GM18870 (cell line): ENCODE results near the gene ARRDC5.
"Not testable (repeated sequence)": the region's sequence is repeated elsewhere in the genome, so short reads cannot be mapped to it uniquely, and the experiment has no call there.

Experiments used
- ATAC-seq: cut with Tn5 transposase; IDR thresholded peaks from one replicate; pipeline ENCODE4 v1.9.1; 2021; ENCODE audit warnings: moderate library complexity; ENCODE audit not compliant: unreplicated experiment

ARRDC5 gene

DNA sequence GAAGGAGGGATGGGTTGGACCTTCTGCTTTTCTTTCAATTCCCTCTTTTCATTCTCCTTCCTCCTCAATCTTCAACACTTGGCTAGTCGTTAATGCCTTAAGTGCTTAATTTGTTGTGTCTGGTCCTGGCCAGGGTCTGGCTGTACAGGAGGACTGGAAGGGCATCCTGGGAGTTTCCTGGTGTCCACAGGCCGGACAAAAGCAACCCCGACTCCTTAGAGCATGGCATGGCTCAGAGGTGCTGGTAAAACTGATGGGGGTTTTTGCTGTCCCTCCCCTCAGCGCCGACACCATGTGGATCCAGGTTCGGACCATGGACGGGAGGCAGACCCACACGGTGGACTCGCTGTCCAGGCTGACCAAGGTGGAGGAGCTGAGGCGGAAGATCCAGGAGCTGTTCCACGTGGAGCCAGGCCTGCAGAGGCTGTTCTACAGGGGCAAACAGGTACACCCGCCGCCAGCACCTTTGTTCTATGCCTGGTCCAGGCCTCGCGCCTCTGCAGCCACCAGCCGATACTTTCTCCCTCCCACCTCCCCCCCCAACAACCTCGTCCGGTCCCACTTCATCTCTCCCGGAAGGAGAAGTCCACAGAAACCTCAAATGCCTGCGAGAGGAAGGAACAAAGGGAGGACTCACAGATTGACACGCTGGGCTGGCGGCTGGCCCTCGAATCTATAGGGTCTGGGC is 8.0 kb upstream of the ARRDC5 start:
- no peak for ATAC-seq

DNA sequence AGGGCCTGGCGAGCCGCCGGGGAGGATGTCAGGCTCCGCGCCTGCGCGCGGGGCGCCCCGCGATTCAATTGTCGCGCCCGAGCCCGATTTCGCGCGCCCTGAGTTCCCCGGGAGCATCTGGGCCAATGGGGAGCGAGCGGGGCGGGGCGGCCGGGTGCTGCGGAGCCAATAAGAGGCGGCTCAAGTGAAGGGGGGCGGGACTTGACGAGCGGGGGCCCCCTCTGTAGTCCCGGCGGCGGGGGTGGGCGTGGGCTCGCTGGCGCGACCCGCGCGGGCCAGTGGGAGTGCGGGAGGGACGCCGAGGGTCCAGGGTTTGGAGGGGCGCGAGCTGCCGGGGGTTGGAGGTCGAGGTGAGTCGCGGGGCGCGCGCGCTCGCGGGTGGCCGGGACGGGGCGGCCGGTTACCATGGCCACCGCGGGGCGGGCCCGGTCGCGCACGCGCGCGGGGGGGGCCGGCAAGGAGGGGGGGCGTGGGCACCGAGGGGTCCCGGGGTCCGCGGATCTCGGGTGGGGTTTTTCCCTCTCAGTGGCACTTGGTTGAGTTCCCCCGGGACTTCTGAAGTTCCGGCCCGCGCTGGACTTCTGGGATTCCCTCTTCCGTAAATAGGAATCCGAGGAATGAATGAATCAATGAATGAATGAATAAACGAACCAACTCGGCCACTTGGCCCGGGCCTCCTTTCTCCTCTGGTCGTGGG is 7.3 kb upstream of the ARRDC5 start:
- ATAC-seq: no peak

DNA sequence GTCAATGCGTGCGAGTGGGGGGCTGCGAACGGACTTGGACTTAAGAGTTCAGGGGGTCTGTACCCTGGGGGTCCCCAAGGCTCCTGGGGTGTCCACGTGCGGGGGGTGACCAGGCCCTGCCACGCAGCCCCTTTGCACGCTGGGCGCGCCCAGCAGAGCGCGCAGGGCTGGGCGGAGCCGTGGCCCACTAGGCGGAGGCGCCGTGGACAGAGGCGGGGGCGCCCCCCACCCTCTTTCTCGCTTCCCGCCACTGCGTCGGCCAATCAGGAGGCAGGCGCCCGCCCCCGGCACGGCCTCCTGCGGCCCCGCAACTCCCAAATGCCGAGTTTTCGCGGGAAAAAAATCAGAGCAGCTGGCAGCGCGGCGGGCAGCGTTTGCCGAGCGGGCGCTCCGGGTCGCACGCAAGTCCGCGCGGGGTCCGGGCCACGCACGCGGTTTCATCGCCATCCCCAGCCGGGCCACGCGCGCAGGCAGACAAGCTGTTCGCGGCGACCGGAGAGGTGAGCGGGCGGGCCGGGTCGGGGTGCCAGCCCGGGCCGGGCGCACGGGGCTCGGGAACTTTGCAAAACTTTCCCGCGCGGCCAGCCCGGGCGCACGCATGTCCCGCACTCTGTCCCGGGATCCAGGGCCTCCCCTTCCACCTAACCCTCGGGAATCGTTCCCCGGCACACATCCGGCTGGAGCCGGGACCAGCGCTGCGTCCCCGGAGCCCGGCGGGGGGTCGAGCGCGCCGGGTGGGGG is 6.6 kb upstream of the ARRDC5 start, which contains the start of gene UHRF1:
UHRF1 (plus strand) TSS at position 346 of the 741 bp plus-strand sequence. CDS start 1,385 bp downstream, outside the sequence.
- ATAC-seq: no peak

DNA sequence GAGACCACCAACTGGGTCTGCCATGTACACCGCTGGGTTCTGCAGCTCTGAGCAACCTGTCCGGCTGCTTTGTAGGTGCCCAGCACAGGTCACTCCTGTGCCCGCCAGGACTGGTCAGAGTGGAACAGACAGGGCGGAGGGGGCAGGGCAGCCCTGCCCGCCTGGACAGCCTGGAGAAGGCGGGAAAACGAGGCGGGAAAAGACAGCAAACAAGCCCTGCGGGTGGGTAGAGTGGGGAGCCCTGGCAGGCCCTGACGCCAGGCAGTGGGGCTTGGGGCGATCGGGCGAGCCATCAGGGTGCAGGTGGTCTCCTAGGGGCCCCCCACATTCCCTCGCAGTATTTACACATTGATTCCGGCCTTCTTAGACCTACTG is 6.1 kb upstream of the ARRDC5 start:
- ATAC-seq: no peak

DNA sequence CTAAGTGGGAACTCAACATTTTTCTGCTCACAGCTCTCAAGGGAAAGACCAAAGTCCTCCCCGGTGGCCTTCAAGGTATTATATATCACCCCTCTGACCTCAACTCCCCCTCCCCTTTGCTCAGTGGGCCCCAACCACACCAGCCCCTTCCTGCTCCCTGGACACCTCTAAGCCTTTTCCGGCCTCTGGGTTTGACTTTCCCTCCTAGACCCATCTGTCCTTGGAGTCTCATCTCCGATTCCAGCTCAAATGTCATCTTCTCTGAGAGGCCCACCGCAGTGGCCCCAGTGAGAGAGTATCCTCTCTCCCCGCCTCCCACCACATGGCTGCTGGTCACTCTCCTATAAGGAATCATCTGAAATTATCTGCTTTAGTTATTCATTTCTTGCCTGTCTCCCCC is 5.7 kb upstream of the ARRDC5 start:
- no peak for ATAC-seq

DNA sequence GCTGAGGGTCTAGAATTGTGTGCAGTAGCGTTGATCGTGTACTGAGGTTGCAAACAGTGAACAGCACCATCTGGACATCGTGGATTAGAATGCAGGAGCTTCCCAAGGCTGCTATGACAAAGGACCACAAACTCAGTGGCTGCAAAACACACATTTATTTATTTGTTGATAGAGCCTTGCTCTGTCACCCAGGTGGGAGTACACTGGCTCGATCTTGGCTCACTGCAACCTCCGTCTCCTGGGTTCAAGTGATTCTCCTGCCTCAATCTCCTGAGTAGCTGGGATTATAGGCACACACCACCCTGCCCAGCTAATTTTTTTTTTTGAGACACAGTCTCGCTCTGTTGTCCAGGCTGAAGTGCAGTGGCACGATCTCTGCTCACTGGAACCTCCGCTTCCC is 4.3 kb upstream of the ARRDC5 start:
- ATAC-seq: no peak

DNA sequence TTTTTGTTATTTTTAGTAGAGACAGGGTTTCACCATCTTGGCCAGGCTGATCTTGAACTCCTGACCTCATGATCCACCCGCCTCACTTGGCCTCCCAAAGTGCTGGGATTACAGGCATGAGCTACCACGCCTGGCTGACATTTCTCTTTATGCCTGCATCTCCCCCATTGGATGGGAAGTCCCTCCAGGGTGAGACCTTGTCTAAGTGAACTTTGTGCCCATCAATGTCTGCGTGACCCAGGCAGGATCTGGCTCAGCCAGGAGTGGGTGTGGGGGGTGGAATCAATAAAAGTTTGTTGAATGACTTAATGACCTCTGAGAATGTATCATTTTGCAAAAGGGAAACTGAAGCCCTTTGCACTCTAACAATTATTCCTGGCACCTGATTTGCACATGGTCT is 1.8 kb upstream of the ARRDC5 start:
- ATAC-seq: no peak

DNA sequence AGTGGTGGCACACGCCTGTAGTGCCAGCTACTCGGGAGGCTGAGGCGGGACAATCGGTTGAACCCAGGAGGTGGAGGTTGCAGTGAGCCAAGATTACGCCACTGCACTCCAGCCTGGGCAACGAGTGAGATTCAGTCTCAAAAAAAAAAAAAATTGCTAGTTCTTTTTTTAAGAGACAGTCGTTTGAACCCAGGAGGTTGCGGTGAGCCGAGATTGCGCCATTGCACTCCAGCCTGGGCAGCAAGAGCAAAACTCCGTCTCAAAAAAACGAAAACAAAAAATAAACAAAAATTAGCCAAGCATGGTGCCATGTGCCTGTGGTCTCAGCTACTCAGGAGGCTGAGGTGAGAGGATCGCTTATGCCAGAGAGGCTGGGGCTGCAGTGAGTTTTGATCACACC is 1.8 kb downstream of the ARRDC5 start:
- ATAC-seq: not testable (repeated sequence)

DNA sequence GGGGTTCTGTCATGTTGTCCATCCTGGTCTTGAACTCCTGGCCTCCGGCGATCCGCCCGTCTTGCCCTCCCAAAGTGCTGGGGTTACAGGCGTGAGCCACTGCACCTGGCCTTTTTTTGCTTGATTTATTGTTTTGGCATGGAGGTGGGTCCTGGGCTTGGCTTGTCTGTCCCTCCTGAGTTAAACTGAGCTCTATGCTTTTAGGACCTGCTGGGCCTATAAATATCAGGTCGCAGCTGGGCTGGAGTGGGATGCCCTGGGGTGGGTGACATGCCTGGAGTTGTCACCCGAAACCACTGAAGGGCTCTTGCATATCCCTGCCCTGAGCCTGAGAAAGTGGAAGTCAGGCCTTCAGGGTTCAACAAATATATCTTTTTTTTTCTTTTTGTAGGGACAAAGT is 5.5 kb downstream of the ARRDC5 start:
- ATAC-seq: no peak

DNA sequence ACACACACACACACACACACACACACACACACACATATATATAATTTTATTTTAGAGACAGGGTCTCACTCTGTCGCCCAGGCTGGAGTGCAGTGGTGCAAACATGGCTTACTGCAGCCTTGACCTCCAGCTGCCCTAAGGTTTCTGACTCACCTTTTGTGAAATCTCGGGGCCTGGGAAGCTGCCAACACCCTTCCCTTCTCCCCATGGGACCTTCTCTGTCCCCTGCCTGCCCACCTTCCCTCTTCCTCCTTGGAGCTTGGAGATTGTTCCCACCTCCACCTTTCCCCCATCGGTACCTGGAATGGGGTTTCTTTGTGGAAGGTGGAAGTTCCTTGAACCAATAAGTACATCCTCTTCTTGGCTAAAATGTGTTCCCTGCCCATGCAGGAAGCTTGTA is 6.3 kb downstream of the ARRDC5 start:
- ATAC-seq: no peak

DNA sequence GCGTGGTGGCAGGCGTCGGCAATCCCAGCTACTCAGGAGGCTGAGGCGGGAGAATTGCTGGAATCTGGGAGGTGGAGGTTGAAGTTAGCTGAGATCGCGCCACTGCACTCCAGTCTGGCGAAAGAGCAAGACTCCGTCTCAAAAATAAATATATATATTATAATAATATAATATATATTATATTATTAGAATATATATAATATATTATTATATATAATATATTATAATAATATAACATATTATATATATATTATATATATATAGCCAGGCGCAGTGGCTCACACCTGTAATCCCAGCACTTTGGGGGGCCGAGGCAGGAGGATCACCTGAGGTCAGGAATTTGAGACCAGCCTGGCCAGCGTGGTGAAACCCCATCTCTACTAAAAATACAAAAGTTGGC is 9.7 kb downstream of the ARRDC5 start:
- ATAC-seq: not testable (repeated sequence)

DNA sequence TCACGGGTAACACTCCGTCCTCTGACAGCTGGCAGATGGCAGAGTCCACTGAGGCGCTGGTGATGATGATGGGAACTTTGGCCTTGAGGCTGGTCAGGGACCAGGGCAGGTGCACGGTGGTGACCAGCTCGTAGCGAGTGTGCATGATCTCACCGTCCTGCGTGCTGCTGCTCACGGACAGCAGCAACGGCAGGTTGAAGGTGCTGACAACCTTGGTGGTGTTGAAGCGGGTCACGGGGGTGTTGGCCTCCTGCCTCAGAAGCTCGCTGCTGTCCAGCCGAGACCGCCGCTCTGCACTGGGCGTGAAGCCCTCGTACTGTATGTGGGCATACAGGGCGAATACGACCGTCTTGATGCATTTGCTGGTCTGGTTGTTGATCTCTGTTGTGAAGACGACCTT is 11.6 kb downstream of the ARRDC5 start:
- no peak for ATAC-seq

DNA sequence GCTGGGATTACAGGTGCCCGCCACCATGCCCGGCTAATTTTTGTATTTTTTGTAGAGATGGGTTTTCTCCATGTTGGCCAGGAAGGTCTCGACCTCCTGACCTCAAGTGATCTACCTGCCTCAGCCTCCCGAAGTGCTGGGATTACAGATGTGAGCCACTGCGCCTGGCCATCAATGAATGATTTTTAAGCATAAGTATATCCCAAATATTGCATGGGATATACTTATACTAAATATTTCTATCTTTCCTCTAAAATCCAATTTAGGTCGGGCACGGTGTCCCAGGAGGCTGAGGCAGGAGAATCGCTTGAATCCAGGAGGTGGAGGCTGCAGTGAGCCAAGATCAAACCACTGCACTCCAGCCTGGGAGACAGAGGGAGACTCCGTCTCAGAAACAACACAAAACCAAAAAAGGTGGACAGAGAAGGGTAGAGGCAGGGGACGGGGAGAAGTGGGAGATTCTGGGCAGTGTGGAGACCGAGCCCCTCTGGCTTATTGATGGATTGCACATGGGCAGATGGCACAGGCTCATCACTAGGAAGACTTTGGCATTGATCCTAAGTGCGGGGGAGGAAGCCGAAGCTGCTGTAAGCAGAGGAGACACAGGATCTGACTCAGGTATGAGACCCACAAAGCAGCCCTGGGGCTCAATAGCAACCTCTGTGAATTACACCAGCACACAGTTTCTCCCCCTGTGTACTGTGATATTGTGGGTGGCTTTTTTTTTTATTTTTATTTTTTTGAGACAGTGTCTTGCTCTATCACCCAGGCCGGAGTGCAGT is 13.5 kb downstream of the ARRDC5 start:
- ATAC-seq: no peak

DNA sequence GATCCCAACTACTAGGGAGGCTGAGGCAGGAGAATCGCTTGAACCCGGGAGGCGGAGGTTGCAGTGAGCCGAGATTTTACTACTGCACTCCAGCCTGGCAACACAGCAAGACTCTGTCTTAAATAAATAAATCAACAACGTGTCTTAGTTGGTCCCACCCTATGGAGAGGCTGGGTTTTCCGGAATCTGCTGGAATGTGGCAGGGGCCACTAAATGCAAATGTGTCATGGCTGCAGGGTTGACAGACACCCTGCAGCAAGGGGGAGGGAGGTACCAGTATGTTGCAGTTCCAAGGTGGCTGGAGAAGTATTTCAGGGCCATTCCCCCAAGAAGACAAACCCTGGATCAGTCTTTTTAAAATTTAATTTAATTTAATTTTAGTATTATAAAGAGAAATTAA is 14.9 kb downstream of the ARRDC5 start:
- ATAC-seq: not testable (repeated sequence)

DNA sequence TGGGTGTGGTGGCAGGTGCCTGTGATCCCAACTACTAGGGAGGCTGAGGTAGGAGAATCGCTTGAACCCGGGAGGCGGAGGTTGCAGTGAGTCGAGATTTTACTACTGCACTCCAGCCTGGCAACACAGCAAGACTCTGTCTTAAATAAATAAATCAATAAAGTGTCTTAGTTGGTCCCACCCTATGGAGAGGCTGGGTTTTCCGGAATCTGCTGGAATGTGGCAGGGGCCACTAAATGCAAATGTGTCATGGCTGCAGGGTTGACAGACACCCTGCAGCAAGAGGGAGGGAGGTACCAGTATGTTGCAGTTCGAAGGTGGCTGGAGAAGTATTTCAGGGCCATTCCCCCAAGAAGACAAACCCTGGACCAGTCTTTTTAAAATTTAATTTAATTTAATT is 17.7 kb downstream of the ARRDC5 start:
- not testable (repeated sequence) for ATAC-seq

DNA sequence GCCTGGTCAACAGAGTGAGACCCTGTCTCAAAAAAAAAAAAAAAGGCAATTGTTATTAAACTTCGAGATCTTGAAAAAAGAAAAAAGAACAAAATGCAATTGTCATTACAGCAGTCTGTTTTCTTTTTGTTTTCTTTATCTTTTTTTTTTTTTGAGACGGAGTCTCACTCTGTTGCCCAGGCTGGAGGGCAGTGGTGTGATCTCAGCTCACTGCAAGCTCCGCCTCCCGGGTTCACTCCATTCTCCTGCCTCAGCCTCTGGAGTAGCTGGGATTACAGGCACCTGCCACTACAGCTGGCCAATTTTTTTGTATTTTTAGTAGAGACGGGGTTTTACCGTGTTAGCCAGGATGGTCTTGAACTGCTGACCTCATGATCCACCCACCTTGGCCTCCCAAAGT is 19.8 kb downstream of the ARRDC5 start:
- ATAC-seq: not testable (repeated sequence)

DNA sequence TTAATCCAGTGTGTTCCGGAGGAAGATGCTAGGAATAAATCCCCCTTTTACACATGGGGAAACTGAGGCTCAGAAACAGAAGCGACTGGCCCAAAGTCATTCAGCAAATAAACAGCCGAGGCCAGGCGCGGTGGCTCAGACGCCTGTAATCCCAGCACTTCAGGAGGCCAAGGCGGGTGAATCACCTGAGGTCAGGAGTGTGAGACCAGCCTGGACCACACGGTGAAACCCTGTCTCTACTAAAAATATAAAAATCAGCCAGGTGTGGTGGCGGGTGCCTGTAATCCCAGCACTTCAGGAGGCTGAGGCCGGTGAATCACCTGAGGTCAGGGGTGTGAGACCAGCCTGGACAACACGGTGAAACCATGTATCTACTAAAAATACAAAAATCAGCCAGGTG is 23.7 kb downstream of the ARRDC5 start:
- no peak for ATAC-seq

DNA sequence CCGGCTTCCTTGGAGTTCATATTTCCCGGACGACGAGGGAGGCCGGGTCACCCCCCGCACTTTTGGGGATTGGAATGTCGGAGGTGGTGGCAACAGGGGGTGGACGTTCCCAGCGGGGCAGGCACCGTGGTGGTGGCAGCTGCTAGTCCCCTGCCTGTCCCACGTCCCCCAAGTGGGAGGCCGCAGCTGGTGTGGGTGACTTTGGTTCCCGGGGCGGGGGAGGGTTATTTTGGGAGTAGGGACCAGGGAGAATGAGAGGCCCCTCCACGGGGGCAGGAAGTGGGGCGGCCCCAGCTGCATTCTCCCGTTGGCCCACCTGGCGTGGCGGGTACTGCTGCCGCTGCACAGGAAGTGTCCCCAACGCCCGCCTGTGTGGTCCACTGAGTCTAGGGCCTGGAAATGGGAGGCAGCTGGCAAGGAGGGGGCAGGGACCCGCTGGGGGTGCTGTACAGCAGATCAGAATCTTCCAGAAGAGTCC is 24.2 kb downstream of the ARRDC5 start:
- no peak for ATAC-seq

DNA sequence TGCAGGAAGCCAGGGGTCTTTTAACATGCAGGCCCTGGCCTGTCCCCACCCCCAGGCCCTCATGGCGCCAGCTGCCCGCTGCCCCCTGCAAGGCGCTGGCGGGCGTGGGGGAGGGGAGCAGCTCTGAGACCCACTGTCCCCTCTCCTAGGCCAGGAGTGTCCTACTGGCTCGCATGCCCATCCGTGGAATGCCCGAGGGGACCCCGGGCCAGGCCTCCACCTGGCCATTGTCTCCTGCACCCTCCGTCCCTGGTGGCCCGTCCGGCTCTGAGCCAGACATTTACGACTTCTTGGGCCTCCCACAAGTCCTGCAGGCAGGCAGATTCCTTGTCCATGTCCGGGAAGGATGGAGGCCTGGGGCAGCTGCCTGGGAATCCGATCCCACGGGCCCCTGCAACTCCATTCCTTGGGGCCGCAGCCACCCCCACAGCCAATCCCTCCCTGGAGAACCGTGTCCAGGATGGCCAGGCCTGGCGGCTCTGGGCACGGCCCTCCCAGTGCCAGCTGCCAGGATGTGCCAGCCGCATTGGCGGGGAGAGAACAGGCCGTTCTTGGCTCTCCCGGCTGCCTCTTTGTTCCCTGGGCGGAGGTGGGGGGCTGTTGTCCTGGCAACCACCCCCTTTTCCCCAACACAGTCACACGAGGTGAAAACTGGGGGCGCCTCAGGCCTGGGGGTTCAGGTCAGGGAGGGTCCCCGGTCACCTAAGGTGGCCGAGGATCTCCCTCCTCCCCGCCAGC is 24.8 kb downstream of the ARRDC5 start:
- no peak for ATAC-seq

DNA sequence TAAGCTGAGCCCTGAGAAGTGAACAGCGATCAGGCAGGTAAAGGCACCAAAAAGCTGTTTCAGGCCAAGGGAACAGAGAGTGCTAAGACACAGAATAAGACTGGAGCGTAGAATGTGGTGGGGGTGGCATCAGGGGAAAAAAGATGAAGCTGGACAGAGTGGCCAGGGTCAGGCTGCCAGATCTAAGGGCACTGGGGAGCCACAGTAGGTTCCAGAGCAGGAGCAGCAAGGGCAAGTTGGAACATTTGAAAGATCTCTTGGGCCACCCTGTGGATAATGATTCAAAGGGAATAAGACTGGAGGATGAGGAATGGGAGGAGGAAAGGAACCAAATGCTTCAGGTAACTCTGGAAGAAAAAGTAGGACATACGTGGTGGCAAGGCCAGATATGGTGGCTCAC is 28.8 kb downstream of the ARRDC5 start:
- no peak for ATAC-seq
